HG03442 (cell line): ENCODE data around the gene UTP25.
"Not testable (repeated sequence)": the region's sequence is repeated elsewhere in the genome, so short reads cannot be mapped to it uniquely, and the experiment has no call there.

ENCODE experiments used
- ATAC-seq: cut with Tn5 transposase; IDR thresholded peaks from one replicate; pipeline ENCODE4 v1.9.1; 2021; ENCODE audit warnings: mild to moderate bottlenecking, moderate library complexity; ENCODE audit not compliant: unreplicated experiment

Gene UTP25

GRCh38 chr1:209870151-209870831 lies 42.5 kb downstream of the UTP25 start:
- no peak for ATAC-seq

GRCh38 chr1:209871006-209871405 lies 43.2 kb downstream of the UTP25 start:
- ATAC-seq = no peak

GRCh38 chr1:209871430-209871829 lies 43.7 kb downstream of the UTP25 start:
- ATAC-seq = no peak

- ATAC-seq = no peak
Observed at GRCh38 chr1:209873067-209873799, 45.5 kb downstream of the UTP25 start.

GRCh38 chr1:209875515-209875914 lies 47.7 kb downstream of the UTP25 start:
- no peak for ATAC-seq

- no peak for ATAC-seq
Observed at GRCh38 chr1:209876078-209876800, 48.5 kb downstream of the UTP25 start.

- ATAC-seq = no peak
Observed at GRCh38 chr1:209877087-209877764, 49.5 kb downstream of the UTP25 start.

- ATAC-seq = no peak
Observed at GRCh38 chr1:209878964-209879363, 51.2 kb downstream of the UTP25 start.

- no peak for ATAC-seq
Observed at GRCh38 chr1:209879539-209879938, 51.8 kb downstream of the UTP25 start.

GRCh38 chr1:209880031-209880430 lies 52.3 kb downstream of the UTP25 start:
- no peak for ATAC-seq

GRCh38 chr1:209881619-209882018 lies 53.8 kb downstream of the UTP25 start:
- no peak for ATAC-seq

GRCh38 chr1:209882286-209882685 lies 54.5 kb downstream of the UTP25 start:
- no peak for ATAC-seq

GRCh38 chr1:209882942-209883340 lies 55.2 kb downstream of the UTP25 start:
- ATAC-seq = no peak

GRCh38 chr1:209883341-209883971 lies 55.7 kb downstream of the UTP25 start:
- no peak for ATAC-seq

GRCh38 chr1:209884249-209884648 lies 56.5 kb downstream of the UTP25 start:
- no peak for ATAC-seq

- ATAC-seq = peak; percentile 99
Observed at GRCh38 chr1:209884665-209885117, 56.9 kb downstream of the UTP25 start.

- no peak for ATAC-seq
Observed at GRCh38 chr1:209885403-209886218, 57.8 kb downstream of the UTP25 start.

GRCh38 chr1:209886219-209886536 lies 58.4 kb downstream of the UTP25 start:
- ATAC-seq = no peak

- ATAC-seq = not testable (repeated sequence)
Observed at GRCh38 chr1:209888291-209889076, 60.7 kb downstream of the UTP25 start.
